Activated CD8-positive, alpha-beta memory T cell treated with anti-CD3 and anti-CD28 coated beads, Interleukin-2, amount 10 ng/mL, durations not matched to agents 7 days and 5 days (primary cell): ENCODE results near the gene LPCAT1. TPM values are rescaled to one million over a fixed set of nuclear protein-coding genes. Genes with fewer than 3 reads are reported as not detected.
"Not testable (repeated sequence)": the region's sequence is repeated elsewhere in the genome, so short reads cannot be mapped to it uniquely, and the experiment has no call there.

Experiments
- ATAC-seq: fragments of 150-1000 bp; cut with Tn5 transposase; one replicate; pipeline ENCODE4 v1.10.0; 2021; ENCODE audit warnings: moderate library complexity
- CTCF ChIA-PET: fragments of 350-600 bp; sonication (Branson Sonifier 250); formaldehyde crosslinking; loops from one replicate; lab custom pipeline; 2021; ENCODE audit warnings: antibody characterized with exemption; lab: Charles Lee
- DNase-seq: peaks from one replicate; pipeline ENCODE4 v3.0.0-alpha.2; 2020
- H3K27ac Mint-ChIP-seq: one replicate; pipeline ENCODE4 v1.8.0; 2021; ENCODE audit warnings: mild to moderate bottlenecking, mixed read lengths
- H3K27me3 Mint-ChIP-seq: one replicate; pipeline ENCODE4 v1.8.0; 2021; ENCODE audit warnings: mixed read lengths
- H3K36me3 Mint-ChIP-seq: one replicate; pipeline ENCODE4 v1.8.0; 2021; ENCODE audit warnings: mild to moderate bottlenecking, mixed read lengths
- H3K4me1 Mint-ChIP-seq: one replicate; pipeline ENCODE4 v1.8.0; 2021; ENCODE audit warnings: mixed read lengths
- H3K4me3 Mint-ChIP-seq: one replicate; pipeline ENCODE4 v1.8.0; 2021; ENCODE audit warnings: mild to moderate bottlenecking, moderate library complexity, mixed read lengths
- H3K9me3 Mint-ChIP-seq: one replicate; pipeline ENCODE4 v1.8.0; 2022; ENCODE audit warnings: low read depth, mixed read lengths
- total RNA-seq, 2 experiments: library from RNA; stranded (reverse); gene quantifications; one replicate each; pipeline ENCODE4 v1.2.3, GENCODE V29; 2021

The LPCAT1 gene
- total RNA-seq, 2 experiments from 2014 or later, result 83.8 to 85.3 TPM

DNA sequence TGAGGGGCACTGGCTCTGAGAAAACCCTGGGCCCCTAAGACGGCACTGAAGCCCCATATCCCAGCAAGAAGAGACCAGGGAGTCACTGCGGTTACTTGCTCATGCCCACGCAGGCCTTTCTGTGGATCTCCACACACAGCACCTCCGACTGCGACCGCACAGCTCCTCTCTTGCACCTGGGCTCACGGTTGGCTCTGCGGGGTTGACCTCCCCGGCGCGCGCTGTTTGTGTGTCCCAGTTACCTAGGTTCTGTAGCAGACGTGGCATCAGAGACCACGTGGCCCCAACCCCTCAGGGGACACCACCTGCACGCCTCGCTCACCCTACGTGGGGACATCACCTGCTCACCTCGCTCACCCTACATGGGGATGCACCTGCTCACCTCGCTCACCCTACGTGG is 12.7 kb downstream of the LPCAT1 start:
- peaks cover 6% of the 10 kb centered on the region for H3K4me1 Mint-ChIP-seq
- peak; percentile 32 for DNase-seq

DNA sequence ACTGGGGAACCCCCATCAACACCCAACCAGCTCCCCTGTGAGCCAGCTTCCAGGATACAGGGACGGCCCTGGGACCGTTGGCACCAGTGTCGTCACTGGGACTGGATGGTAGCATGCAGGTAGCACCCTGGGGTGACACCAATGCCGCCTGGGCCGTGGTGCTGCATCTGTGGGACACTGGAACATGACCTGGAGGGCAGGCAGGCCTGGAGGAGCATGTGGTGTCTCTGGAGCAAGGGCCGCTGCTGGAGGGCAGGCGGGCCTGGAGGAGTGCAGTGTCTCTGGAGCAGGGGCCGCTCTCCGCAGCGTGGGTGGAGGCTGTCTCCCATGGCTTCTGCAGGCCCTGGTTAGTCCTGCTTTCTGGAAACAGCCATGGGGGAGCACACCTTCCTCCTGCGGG is 13.1 kb downstream of the LPCAT1 start:
- H3K4me1 Mint-ChIP-seq, result peaks cover 5% of the 10 kb centered on the region
- H3K9me3 Mint-ChIP-seq, result no peaks in the 10 kb centered on the region
- peaks cover 2% of the 10 kb centered on the region for H3K36me3 Mint-ChIP-seq
- CTCF ChIA-PET, result no interaction called here
- ATAC-seq (no peak), DNase-seq (peak; percentile 38)
- no peak overlapping the region for H3K27ac Mint-ChIP-seq
- no peaks in the 10 kb centered on the region for H3K27me3 Mint-ChIP-seq
- H3K4me3 Mint-ChIP-seq, result no peak overlapping the region

More for the DNA sequence above, 12.7 kb downstream of the LPCAT1 start:
- no peak overlapping the region for H3K4me3 Mint-ChIP-seq
- no peaks in the 10 kb centered on the region for H3K9me3 Mint-ChIP-seq
- CTCF ChIA-PET, result interaction anchor here (1.5 kb wide), 1 partner anchor 133 kb away, joined by 3 read pairs; no protein-coding TSS in a partner anchor
- peaks cover 2% of the 10 kb centered on the region for H3K36me3 Mint-ChIP-seq
- ATAC-seq, result no peak
- no peak overlapping the region for H3K27ac Mint-ChIP-seq
- H3K27me3 Mint-ChIP-seq, result no peaks in the 10 kb centered on the region

DNA sequence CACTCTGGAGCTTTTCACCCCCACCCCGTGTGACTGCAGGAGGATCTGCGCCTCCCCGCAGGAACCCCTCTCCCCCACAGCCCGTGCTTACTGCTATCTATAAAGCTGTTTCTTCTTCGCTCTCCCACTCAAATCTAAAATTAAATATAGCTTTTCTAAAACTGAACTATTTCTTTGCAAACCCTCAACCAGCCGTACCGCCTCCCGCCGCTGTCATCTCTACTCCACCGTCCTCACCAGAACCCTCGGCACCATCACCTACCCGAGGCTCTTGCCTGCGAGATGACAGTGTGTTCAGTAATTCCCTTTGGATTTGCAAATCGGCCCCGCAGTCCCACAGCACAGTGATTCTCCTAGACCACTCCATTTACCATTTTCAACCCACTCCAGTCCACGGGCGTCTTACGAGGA is 13.6 kb downstream of the LPCAT1 start:
- no peaks in the 10 kb centered on the region for H3K9me3 Mint-ChIP-seq
- H3K4me3 Mint-ChIP-seq, result no peak overlapping the region
- H3K4me1 Mint-ChIP-seq, result peaks cover 4% of the 10 kb centered on the region
- no peak for ATAC-seq
- peak; percentile 31 for DNase-seq
- no peak overlapping the region for H3K27ac Mint-ChIP-seq
- peaks cover 2% of the 10 kb centered on the region for H3K36me3 Mint-ChIP-seq
- no peaks in the 10 kb centered on the region for H3K27me3 Mint-ChIP-seq
- CTCF ChIA-PET, result no interaction called here

DNA sequence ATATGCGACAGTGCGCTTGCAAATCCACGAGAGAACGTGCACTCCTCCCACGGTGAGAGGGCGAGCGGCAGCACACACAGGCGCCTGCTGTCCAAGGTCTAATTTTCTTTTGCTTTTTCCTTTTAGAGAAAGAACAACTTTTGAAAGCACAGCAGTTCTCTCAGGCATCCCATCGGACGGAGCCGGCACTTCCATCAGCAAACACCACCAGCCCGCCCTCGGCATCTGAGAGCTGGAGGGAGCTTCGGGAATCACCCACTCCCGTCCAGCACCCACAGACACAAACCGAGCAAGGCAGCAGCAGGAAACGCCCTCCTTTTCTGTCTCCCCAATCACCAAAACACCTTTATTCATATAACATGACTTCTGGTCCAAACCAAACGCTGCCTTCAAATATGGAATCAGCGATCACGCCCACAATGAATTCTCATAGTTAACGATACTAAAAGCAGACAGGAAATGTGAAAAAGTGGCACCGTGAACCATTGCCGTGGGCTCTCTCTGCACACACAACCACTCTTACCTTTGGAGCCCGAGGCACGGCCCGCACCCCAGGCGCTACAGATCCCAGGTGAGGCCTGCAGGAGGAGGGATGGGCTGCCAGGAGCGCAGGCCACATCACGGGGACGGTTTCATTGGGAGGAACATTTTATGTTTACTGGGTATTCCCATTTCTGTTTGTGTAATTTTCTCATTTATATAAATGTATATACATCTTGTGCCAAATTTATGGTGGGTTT is 14.2 kb downstream of the LPCAT1 start:
- ATAC-seq, result no peak
- CTCF ChIA-PET, result no interaction called here
- H3K4me3 Mint-ChIP-seq, result no peak overlapping the region
- peaks cover 4% of the 10 kb centered on the region for H3K4me1 Mint-ChIP-seq
- no peaks in the 10 kb centered on the region for H3K27me3 Mint-ChIP-seq
- H3K27ac Mint-ChIP-seq, result no peak overlapping the region
- H3K9me3 Mint-ChIP-seq, result no peaks in the 10 kb centered on the region
- peak; percentile 36 for DNase-seq
- H3K36me3 Mint-ChIP-seq, result peaks cover 2% of the 10 kb centered on the region

DNA sequence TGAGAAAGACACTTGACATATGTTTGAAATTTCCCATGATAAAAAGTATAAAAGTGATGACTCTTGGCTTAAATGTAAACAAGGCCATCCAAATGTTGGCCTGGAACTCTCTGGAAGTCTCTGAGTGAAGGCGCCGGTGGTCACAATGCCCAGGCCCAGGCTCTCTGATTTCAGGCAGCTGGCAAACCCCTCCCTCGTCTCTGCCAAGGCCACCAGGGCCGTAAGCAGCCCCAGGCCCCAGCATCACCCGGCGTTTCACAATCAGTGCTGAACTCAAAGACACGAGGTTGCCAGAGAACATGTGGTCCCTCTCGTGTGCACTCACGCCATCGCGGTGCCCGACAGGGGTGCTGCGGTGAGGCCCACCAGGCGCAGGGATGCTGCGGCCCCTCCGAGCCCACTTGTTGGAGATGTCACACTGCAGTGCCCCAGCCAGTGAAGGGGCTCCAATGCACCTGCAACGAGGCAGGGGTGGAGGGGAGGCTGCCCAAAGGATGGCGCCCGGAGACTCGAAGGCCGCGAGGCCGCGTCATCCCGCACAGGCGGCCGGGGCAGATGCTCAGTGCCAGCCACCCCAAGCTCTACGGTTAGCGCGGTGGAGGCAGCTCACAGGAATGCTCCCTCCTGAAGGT is 15.0 kb downstream of the LPCAT1 start:
- H3K4me3 Mint-ChIP-seq, result no peak overlapping the region
- CTCF ChIA-PET, result interaction anchor here (1.5 kb wide), 1 partner anchor 13 kb away, joined by 4 read pairs; no protein-coding TSS in a partner anchor
- ATAC-seq (no peak), DNase-seq (peak; percentile 31)
- H3K4me1 Mint-ChIP-seq, result peaks cover 9% of the 10 kb centered on the region
- no peak overlapping the region for H3K27ac Mint-ChIP-seq
- H3K27me3 Mint-ChIP-seq, result no peaks in the 10 kb centered on the region
- H3K9me3 Mint-ChIP-seq, result no peaks in the 10 kb centered on the region
- H3K36me3 Mint-ChIP-seq, result peaks cover 2% of the 10 kb centered on the region

DNA sequence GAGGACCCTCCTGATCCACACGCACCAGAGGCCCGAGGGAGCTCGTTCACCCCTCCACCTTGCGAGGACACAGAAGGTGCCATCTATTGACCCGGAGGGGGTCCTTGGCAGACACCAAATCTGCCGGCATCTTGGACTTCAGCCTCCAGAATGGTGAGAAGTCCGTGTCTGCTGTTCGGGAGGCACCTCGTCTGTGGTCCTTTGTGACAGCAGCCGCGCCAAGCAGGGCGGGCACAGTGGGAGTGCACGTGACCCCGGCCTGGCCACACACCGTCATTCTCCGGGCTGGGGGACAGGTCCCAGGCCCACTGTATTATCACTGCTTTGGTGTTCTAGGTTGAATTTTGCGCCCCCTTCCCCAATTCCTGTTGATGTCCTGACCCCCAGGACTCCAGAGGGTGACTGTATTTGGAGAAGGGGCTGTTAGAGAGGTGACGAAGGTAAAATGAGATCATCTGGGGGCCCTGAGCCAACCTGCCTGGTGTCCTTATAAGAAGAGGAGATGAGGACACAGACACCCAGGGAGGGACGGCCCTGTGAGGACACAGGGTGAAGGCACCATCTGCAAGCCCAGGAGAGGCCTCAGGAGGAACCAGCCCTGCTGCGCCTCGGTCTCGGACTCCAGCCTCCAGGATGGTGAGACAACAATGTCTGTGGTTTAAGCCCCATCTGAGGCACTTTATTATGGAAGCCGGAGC is 15.7 kb downstream of the LPCAT1 start:
- Mint-ChIP-seq H3K27ac (no peak overlapping the region), H3K36me3 (peaks cover 3% of the 10 kb centered on the region), H3K4me3 (no peak overlapping the region), H3K4me1 (peaks cover 15% of the 10 kb centered on the region), H3K9me3 (no peaks in the 10 kb centered on the region), H3K27me3 (no peaks in the 10 kb centered on the region)
- CTCF ChIA-PET, result interaction anchor here (1.5 kb wide), 1 partner anchor 14 kb away, joined by 4 read pairs; no protein-coding TSS in a partner anchor
- no peak for DNase-seq
- no peak for ATAC-seq

DNA sequence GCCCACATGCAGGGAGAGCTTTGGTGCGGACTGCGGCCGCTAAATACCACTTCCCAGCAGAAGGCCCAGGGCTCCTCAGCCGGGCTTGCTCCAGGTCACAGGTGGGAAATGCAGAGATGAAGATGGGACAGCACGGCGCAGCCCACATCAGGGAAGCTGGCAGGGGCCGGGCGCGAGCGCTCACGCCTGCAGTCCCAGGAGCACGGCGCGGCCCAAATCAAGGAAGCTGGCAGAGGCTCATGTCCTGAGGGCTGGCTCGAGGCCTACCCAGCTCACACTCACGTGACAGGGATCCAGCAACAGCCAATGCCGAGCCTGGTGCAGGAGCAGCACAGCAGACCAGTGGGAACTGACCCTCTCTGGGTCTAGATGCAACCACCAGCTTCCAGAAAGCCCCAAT is 16.3 kb downstream of the LPCAT1 start:
- Mint-ChIP-seq H3K27me3 (no peaks in the 10 kb centered on the region), H3K27ac (no peak overlapping the region), H3K4me1 (peaks cover 22% of the 10 kb centered on the region), H3K9me3 (no peaks in the 10 kb centered on the region), H3K36me3 (peaks cover 3% of the 10 kb centered on the region), H3K4me3 (no peak overlapping the region)
- CTCF ChIA-PET, result interaction anchor here (1.5 kb wide), 1 partner anchor 15 kb away, joined by 4 read pairs; no protein-coding TSS in a partner anchor
- no peak for DNase-seq
- ATAC-seq, result no peak

DNA sequence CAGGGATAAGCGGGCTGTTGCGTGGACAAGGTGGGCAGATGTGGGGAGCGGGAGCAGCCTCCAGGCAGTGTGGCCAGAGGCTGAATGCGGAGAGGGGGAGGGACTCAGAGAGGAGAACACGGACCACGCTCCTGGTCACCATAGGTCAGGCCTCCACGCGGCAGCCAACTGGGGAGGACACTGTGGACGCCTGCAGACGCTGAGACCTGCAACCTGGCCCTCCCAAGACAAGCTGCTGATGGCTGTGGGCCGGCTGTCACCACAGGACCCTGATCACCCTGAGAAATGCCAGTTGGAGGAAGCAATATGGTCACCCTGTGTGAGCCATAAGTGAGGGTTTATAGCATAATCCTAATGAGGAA is 16.8 kb downstream of the LPCAT1 start:
- no peak overlapping the region for H3K27ac Mint-ChIP-seq
- no peak overlapping the region for H3K4me3 Mint-ChIP-seq
- CTCF ChIA-PET, result interaction anchor here (1.3 kb wide), 1 partner anchor 127 kb away, joined by 4 read pairs; no protein-coding TSS in a partner anchor
- no peak for DNase-seq
- peaks cover 3% of the 10 kb centered on the region for H3K36me3 Mint-ChIP-seq
- no peaks in the 10 kb centered on the region for H3K27me3 Mint-ChIP-seq
- no peak for ATAC-seq
- peaks cover 25% of the 10 kb centered on the region for H3K4me1 Mint-ChIP-seq
- no peaks in the 10 kb centered on the region for H3K9me3 Mint-ChIP-seq

DNA sequence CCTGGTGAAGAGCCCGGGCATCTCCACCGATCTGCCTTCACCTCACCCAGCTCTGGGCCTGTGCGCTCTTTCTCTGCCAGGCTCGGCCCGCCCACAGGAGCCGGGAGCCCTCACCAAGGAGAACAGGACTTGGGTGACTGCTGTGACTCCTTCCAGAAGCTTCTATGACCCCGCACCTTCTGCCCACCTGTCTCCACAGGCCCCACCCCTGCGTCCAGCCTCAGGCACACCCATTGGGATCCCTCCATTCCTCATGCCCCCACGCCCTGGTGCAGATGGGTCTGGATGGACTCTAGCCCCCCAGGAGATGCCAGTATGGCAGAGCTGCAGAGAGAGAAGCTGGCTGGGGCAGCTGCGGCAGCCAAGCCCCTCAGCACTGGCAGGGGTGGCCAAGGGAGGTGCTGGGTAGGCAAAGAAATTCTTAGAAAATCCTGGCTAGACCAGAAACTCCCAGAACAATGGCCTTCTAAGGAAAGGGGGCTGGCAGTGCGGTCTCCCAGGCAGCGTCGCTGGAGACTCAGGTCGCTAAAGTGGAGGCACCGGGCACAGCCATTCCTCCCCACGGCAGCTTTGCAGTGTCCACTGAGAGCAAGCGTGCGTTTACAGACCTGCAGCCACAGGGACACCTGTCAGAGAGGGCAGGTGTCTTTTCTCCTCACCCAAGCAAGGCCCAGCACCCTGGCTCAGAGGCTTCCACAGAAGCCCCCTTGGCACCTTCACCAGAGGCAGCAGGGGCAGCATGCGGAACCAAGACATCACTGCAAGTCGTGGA is 17.3 kb downstream of the LPCAT1 start:
- DNase-seq, result no peak
- Mint-ChIP-seq H3K9me3 (no peaks in the 10 kb centered on the region), H3K27ac (no peak overlapping the region), H3K36me3 (peaks cover 3% of the 10 kb centered on the region), H3K4me3 (no peak overlapping the region), H3K4me1 (peaks cover 25% of the 10 kb centered on the region), H3K27me3 (no peaks in the 10 kb centered on the region)
- no peak for ATAC-seq
- CTCF ChIA-PET, result interaction anchor here (1.3 kb wide), 1 partner anchor 126 kb away, joined by 4 read pairs; no protein-coding TSS in a partner anchor

DNA sequence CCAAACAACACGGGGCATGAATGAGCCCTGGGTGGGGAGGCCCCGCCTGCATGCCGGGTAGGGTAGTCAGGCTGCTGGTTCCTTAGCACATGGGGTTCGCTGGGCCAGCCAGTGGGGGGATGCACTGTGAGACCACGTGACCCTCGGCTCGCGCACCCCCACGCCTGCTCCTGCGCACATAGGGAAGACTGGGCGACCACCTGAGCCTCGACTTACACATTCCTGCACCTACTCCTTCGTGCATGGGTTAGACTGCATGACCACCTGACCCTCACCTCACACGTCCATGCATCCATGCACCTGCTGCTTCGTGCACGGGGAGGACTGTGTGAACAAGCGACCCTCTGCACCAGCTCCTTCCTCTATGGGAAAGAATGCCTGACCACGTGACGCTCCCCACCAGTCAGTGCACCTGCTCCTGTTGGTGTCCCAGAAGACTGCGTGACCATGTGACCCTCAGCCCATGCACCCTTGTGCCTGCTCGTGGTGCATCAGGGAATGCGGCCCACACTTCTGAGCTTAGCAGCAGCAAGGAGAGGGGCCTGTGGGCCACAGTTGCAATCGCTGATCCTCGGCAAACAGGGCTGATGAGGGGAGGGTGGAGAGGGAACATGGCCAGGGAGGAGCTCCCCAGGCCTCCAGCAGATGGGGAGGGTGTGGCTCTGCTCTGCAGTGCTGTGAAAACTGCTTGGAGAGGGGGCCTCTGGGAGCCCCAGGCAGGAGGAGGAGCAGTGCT is 18.1 kb downstream of the LPCAT1 start:
- Mint-ChIP-seq H3K4me1 (peaks cover 25% of the 10 kb centered on the region), H3K36me3 (peaks cover 3% of the 10 kb centered on the region), H3K27ac (no peak overlapping the region), H3K4me3 (no peak overlapping the region), H3K9me3 (no peaks in the 10 kb centered on the region), H3K27me3 (no peaks in the 10 kb centered on the region)
- no peak for DNase-seq
- ATAC-seq, result no peak
- CTCF ChIA-PET, result interaction anchor here (1.3 kb wide), 1 partner anchor 126 kb away, joined by 4 read pairs; no protein-coding TSS in a partner anchor

DNA sequence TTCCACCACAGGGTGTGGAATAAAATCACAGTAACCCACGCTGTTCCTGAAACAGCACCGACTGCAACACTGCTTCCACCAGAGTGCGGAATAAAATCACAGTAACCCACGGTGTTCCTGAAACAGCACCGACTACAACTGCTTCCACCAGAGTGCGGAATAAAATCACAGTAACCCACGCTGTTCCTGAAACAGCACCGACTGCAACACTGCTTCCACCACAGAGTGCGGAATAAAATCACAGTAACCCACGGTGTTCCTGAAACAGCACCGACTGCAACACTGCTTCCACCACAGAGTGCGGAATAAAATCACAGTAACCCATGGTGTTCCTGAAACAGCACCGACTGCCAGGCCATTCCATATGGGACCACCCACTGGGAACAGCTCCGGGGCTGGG is 18.7 kb downstream of the LPCAT1 start:
- H3K4me3 Mint-ChIP-seq, H3K27ac Mint-ChIP-seq, CTCF ChIA-PET, DNase-seq, H3K9me3 Mint-ChIP-seq, H3K27me3 Mint-ChIP-seq, H3K36me3 Mint-ChIP-seq, ATAC-seq: not testable (repeated sequence)
- H3K4me1 Mint-ChIP-seq, result peaks cover 25% of the 10 kb centered on the region

DNA sequence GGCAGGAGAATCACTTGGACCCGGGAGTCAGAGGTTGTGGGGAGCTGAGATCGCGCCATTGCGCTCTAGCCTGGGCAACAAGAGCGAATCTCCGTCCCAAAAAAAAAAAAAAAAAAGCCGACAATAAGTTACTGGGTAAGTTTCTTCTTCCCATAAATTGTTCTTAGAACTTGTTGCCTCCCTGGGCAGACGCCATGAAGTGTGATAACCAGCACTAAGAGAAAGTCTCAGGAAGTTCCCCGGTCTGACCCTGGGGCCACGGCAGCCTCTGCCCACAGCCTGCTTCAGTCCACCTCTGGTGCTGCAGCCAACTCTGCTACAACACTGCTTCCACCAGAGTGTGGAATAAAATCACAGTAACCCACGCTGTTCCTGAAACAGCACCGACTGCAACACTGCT is 19.1 kb downstream of the LPCAT1 start:
- H3K27ac Mint-ChIP-seq, result no peak overlapping the region
- peaks cover 5% of the 10 kb centered on the region for H3K36me3 Mint-ChIP-seq
- H3K4me3 Mint-ChIP-seq, result no peak overlapping the region
- DNase-seq (no peak), ATAC-seq (no peak)
- no peaks in the 10 kb centered on the region for H3K9me3 Mint-ChIP-seq
- H3K4me1 Mint-ChIP-seq, result peaks cover 28% of the 10 kb centered on the region
- no peaks in the 10 kb centered on the region for H3K27me3 Mint-ChIP-seq
- CTCF ChIA-PET, result interaction anchor here (1.9 kb wide), 1 partner anchor 15 kb away, joined by 10 read pairs; no protein-coding TSS in a partner anchor
